AG09309 (cell line): ENCODE data around the gene NR2F2.

Source experiments
- DNase-seq: peaks from one replicate; pipeline ENCODE4 v3.0.0-alpha.2; 2010; ENCODE audit warnings: low read depth
- H3K4me3 ChIP-seq: 2 replicates; pipeline ENCODE4 v1.5.1; 2011; ENCODE audit warnings: mild to moderate bottlenecking, low read depth, low read length, moderate library complexity; ENCODE audit not compliant: control insufficient read depth
- CTCF ChIP-seq: IDR thresholded peaks from 2 replicates; pipeline ENCODE4 v1.5.1; 2011; ENCODE audit warnings: mild to moderate bottlenecking, low read depth, low read length, inconsistent platforms; ENCODE audit not compliant: insufficient read depth, control insufficient read depth; ENCODE audit errors: missing control alignments

NR2F2 gene

GRCh38 chr15:96306321-96306720 is 24.2 kb upstream of the NR2F2 start:
- no peak for TF ChIP-seq CTCF
- H3K4me3 ChIP-seq = no peak overlapping the region
- DNase-seq = no peak

DNA sequence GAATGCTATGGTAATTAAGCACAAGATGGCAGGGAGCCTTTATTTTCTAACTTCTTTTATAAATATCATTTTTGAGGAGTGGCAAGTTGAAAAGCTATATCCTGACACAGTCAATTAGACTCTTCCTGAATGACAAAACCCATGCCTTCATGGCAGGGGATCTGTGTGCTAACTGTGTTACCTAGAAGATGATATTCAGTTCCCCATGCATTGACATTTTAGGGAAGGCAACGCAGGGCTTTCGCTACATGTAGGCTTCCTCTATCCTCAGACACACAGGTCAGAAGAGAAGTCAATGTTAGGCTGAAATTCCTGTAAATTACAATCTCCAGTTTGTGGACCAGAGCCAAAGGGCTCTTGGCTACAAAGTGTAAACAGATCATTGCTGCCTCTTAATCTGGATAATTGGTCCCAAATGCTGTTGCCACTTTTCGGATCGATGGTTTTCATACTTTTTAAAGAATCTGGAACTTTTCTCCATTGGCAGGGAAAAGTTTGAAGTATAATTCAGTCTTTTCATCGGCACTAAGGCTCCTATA is 22.6 kb upstream of the NR2F2 start:
- DNase-seq = no peak
- TF ChIP-seq CTCF = no peak
- H3K4me3 ChIP-seq = no peak overlapping the region

DNA sequence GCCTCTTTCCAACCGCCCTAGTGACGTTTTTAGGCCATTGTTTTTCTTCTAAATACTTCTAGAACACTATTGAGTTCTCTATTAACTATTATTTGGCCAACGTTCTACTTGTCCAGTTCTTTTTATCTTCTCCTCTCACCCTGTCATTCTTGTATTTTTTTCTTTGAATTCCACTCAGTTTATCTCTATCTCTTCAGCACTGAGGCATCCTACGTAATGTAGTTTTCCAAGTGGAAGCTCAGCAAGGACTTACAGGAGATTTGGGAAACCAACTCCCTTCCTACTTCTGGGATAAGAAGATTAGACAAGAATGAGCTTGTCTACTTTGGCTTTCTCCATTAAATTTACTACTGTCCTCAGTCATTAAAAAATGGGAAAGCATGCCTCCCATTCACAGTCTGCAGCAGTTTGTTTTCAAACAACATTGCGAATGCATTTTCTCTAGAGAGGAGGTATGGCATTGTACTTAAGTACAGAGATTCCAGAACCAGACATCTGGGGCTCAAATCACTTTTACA is 21.3 kb upstream of the NR2F2 start:
- no peak overlapping the region for H3K4me3 ChIP-seq
- TF ChIP-seq CTCF = no peak

DNA sequence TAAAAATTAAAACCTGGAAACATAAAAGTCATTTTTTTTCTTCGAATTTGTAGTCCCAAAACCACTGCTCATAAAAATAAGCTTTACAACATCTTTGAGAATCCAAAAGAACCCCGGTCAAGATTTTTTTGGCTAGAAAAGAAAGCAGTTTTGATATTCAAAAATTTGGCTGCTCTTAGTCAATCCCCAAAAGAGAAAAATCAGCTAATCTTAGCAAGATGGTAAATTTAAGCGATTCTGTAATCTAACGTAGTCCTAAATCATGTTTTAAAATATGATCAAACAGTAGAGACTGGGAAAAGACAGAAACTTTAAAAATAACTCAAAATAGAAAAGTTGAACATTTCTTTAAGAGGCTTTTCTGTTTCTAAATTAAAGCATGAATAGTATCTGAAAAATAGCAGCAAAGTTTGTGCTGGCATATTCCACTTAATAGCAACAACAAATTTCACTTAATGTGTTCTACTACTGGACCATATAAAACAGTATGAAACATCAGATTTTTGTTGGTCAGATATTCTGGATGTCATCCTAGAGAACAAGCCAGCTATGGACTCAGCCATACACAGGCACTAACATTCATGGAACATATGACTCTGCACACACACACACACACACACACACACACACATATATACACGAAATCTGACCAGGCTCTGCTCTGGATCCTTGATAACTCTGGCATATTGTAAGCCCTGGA is 19.1 kb upstream of the NR2F2 start:
- H3K4me3 ChIP-seq = no peak overlapping the region
- no peak for TF ChIP-seq CTCF
- DNase-seq = no peak

More for the DNA sequence above, 21.3 kb upstream of the NR2F2 start:
- DNase-seq = no peak

GRCh38 chr15:96311956-96312294 is 18.6 kb upstream of the NR2F2 start:
- no peak for TF ChIP-seq CTCF
- DNase-seq = no peak
- H3K4me3 ChIP-seq = no peak overlapping the region

DNA sequence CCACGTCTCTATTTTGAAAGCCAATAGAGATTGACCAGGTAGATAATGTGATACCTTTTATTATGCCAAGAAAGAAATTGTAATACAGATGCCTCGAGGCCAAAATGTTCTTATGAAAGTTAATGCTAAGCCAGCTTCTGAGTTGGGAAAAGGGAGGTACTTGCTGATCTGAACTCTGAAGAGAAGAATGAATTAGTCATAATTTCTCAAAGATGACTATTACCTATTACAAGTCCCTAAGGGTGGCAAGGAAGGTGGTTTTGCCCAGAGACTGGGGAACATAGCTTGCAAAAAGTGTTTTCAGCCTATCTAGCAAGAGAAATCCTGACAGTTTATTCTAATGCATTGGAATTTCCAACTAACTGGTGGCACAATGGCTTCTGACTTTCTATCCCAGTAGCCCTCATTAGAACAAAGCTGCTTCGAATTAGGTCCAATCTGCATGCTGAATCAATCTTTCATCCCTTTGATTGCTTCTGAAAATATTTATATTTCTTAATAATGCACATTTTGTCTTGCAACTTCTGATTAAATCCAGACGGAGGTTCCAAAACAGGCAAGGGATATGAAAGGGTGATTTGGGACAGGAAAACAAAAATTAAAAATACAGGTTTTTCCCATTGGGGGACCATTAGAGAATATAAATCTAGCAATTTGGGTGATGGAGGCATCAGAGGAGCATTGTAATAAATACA is 17.7 kb upstream of the NR2F2 start:
- no peak for TF ChIP-seq CTCF
- no peak overlapping the region for H3K4me3 ChIP-seq
- DNase-seq = no peak
